Spleen (tissue), 11 donors: ENCODE measurements around the gene SNX13. TPM values are rescaled to one million over a fixed set of nuclear protein-coding genes. Genes with fewer than 3 reads are reported as not detected.

Experiments
- DNase-seq: peaks from one replicate; pipeline ENCODE4 v3.0.0-alpha.2; 2020
- H3K27ac ChIP-seq, 8 donors: fragments of 200-600 bp; sonication (generic) in 7 of 8; 1 replicate in 4 of 8; 2 replicates in 4 of 8; pipeline versions ENCODE4 v1.5.0 to v1.8.0; 2016 to 2021; ENCODE audit warnings: inconsistent platforms in 4 of 8, mild to moderate bottlenecking in 4 of 8, moderate library complexity in 1 of 8
- H3K27me3 ChIP-seq, 7 donors: fragments of 200-600 bp; sonication (generic) in 6 of 7; replicated peaks in 1 of 7; 1 replicate in 4 of 7; 2 replicates in 3 of 7; pipeline versions ENCODE4 v1.5.0 to v1.8.0; 2016 to 2021; ENCODE audit warnings: inconsistent platforms in 3 of 7, mild to moderate bottlenecking in 1 of 7
- H3K36me3 ChIP-seq, 6 donors: fragments of 200-600 bp; sonication (generic) in 5 of 6; 1 replicate in 4 of 6; 2 replicates in 2 of 6; pipeline versions ENCODE4 v1.5.0 to v1.8.0; 2016 to 2021; ENCODE audit warnings: inconsistent platforms in 2 of 6
- H3K4me1 ChIP-seq, 6 donors: fragments of 200-600 bp; sonication (generic) in 5 of 6; 1 replicate in 3 of 6; 2 replicates in 3 of 6; pipeline versions ENCODE4 v1.5.0 to v1.8.0; 2016 to 2021; ENCODE audit warnings: inconsistent platforms in 3 of 6
- H3K4me3 ChIP-seq, 8 donors: fragments of 200-600 bp; sonication (generic) in 7 of 8; 1 replicate in 4 of 8; 2 replicates in 4 of 8; pipeline versions ENCODE4 v1.5.0 to v1.8.0; 2016 to 2021; ENCODE audit warnings: inconsistent platforms in 4 of 8, mild to moderate bottlenecking in 4 of 8, moderate library complexity in 2 of 8
- H3K9me3 ChIP-seq, 8 donors: fragments of 200-600 bp; sonication (generic) in 7 of 8; 1 replicate in 4 of 8; 2 replicates in 4 of 8; pipeline versions ENCODE4 v1.5.0 to v1.8.0; 2016 to 2021; ENCODE audit warnings: inconsistent platforms in 4 of 8
- CTCF ChIP-seq, 11 experiments: fragments of 200-600 bp in 7 of 11; fragments of 450-650 bp in 4 of 11; sonication (generic) in 4 of 11; IDR thresholded peaks in 8 of 11; conservative IDR thresholded peaks in 3 of 11; 1 replicate in 7 of 11; 2 replicates in 4 of 11; pipeline versions ENCODE4 v1.4.0 to v1.8.0; 2016 to 2021; ENCODE audit warnings: antibody characterized with exemption in 11 of 11, inconsistent platforms in 4 of 11, mild to moderate bottlenecking in 1 of 11
- POLR2A ChIP-seq, 3 donors: fragments of 450-650 bp; IDR thresholded peaks; one replicate each; pipeline ENCODE4 v1.5.1; 2017; ENCODE audit warnings: antibody characterized with exemption in 3 of 3, mild to moderate bottlenecking in 1 of 3
- POLR2AphosphoS5 ChIP-seq, 3 donors: sonication (generic); formaldehyde crosslinking; IDR thresholded peaks; one replicate each; pipeline ENCODE4 v1.5.1; 2017; ENCODE audit warnings: antibody characterized with exemption in 3 of 3
- WGBS, 5 donors: extraction: QIAGEN DNeasy Blood & Tissue Kit in 3 of 5; methylation state at CpG; one replicate each; pipeline versions ENCODE4 v1.1.5 to v1.1.7; 2013 to 2018; 5-methylcytosine and 5-hydroxymethylcytosine counted together
- intact Hi-C: fragments of 100-400 bp; cut with DNase I; formaldehyde crosslinking; loops from one replicate; pipeline ENCODE4 v1.15.0; 2023; ENCODE audit warnings: low total_unique reads
- polyA plus RNA-seq, 3 donors: library from polyadenylated mRNA; stranded (reverse); fragments of 200-250 nt; gene quantifications; one replicate each; pipeline ENCODE4 v1.2.1, GENCODE V29; 2013
- total RNA-seq, 7 donors: library from RNA; depleted of rRNA in 3 of 7; stranded (reverse); fragments of >200 nt in 3 of 7; fragmentation: NEBNext Ultra II Directional in 4 of 7; extraction: Animal tissue kit (Norgen Biotek cat#: 25700) in 4 of 7; gene quantifications; one replicate each; pipeline versions ENCODE4 v1.1.0 to v1.2.1, GENCODE V29; 2016 to 2021
- donor health status: healthy with polysubstance abuse.
- donor health status: DM: no; HTN: no; CAD: no; lungs with moderate emphysema.
- donor health status: DM: no; HTN: no; CAD: no.
- donor health status: Bipolar disorder and iron deficiency.
- donor health status: healthy.
- donor health status: DM: no; HTN: no; CAD: no.
- donor health status: DM: yes; HTN: yes; CAD: no.

Gene SNX13
- total and polyA plus RNA-seq, 10 donors = 5.7 to 79.8 (median 55.8) TPM

DNA sequence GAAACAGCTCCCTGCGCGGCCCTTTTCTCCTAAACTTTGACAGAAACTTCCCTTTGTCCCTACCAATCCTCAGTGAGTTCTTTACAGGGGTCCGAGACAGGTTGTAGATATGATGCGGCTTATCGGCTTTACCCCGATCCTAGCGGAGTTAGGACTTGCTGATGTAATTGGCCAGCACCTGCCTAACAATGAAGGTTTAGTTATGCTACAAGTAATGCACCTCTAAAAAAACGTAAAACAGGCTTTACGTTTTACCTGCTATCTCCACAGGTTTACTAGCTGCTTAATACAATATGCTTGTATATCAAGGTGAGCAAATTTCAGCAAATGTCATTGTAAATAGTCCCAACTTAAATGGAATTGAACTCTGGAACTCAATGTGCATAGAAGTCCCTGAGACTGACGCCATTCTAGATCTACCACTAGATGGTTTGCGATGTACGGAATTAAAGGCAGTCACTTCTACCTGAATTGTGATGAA, 697 bp upstream of the SNX13 start:
- 15 to 19% (median 16%) methylated on average over 12 of the region's 12 CpGs for WGBS, 5 donors
- Histone ChIP-seq H3K4me1 (peaks cover 30 to 58% (median 44%) of the 10 kb centered on the region in 6 donors), H3K27me3 (no peaks in the 10 kb centered on the region), H3K9me3 (no peaks in the 10 kb centered on the region), H3K36me3 (no peaks in the 10 kb centered on the region), H3K27ac (peak overlapping the region; percentile 94 to 99 (median 97)), H3K4me3 (peak overlapping the region; percentile 61 to 95 (median 82))
- intact Hi-C loops = no loop called here
- DNase-seq = no peak
- no peak for TF ChIP-seq POLR2A (IDR thresholded peaks at IDR 0.05)
- no peak for TF ChIP-seq POLR2AphosphoS5 (IDR thresholded peaks at IDR 0.05)
- TF ChIP-seq CTCF (IDR thresholded peaks at IDR 0.05 in 8 of 11, conservative IDR thresholded peaks at IDR 0.05 in 3 of 11) = no peak

GRCh38 chr7:17939606-17940301, 540 bp downstream of the SNX13 start:
- DNase-seq = no peak
- 0 to 1% (median 1%) methylated on average over 27 to 29 of the region's 29 CpGs for WGBS, 5 donors
- intact Hi-C loops = no loop called here
- peaks cover 35 to 69% (median 53%) of the 10 kb centered on the region in 6 donors for H3K4me1 ChIP-seq
- H3K27me3 ChIP-seq = no peaks in the 10 kb centered on the region
- H3K27ac ChIP-seq = peak overlapping the region; percentile 94 to 99 (median 97)
- H3K36me3 ChIP-seq = no peaks in the 10 kb centered on the region
- H3K9me3 ChIP-seq = no peaks in the 10 kb centered on the region
- peak overlapping the region; percentile 61 to 95 (median 82) for H3K4me3 ChIP-seq
- TF ChIP-seq CTCF (IDR thresholded peaks at IDR 0.05 in 8 of 11, conservative IDR thresholded peaks at IDR 0.05 in 3 of 11) = no peak
- no peak for TF ChIP-seq POLR2A (IDR thresholded peaks at IDR 0.05)
- TF ChIP-seq POLR2AphosphoS5 (IDR thresholded peaks at IDR 0.05) = no peak

DNA sequence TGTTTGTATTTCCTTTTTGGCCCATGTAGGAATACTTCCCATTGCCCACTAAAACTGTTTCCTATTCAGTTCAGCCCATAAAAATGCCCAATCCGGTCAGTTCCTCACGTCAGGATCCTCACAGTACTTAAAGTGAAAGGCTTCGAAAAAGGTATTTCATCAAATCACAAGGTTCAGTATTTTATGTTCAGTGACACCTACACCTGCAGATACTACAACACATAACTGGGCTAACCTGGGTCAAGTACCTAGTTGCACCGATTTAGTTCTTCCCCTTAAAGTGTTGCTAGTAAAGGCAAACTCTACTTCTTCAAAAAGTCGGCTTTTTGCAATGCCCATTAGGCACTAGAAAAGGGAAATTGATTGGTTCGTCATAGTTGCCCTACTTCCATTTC, 1.1 kb downstream of the SNX13 start:
- peak overlapping the region; percentile 94 to 99 (median 97) for H3K27ac ChIP-seq
- WGBS, 5 donors = 4 to 6% (median 5%) methylated on average over 6 of the region's 6 CpGs
- H3K27me3 ChIP-seq = no peaks in the 10 kb centered on the region
- intact Hi-C loops = no loop called here
- no peaks in the 10 kb centered on the region for H3K9me3 ChIP-seq
- DNase-seq = no peak
- no peak for TF ChIP-seq CTCF (IDR thresholded peaks at IDR 0.05 in 8 of 11, conservative IDR thresholded peaks at IDR 0.05 in 3 of 11)
- no peak for TF ChIP-seq POLR2AphosphoS5 (IDR thresholded peaks at IDR 0.05)
- TF ChIP-seq POLR2A (IDR thresholded peaks at IDR 0.05) = peak in 1 of 3 donors; percentile 3
- no peaks in the 10 kb centered on the region for H3K36me3 ChIP-seq
- H3K4me1 ChIP-seq = peaks cover 40 to 74% (median 59%) of the 10 kb centered on the region in 6 donors
- H3K4me3 ChIP-seq = peak overlapping the region; percentile 61 to 95 (median 82)

DNA sequence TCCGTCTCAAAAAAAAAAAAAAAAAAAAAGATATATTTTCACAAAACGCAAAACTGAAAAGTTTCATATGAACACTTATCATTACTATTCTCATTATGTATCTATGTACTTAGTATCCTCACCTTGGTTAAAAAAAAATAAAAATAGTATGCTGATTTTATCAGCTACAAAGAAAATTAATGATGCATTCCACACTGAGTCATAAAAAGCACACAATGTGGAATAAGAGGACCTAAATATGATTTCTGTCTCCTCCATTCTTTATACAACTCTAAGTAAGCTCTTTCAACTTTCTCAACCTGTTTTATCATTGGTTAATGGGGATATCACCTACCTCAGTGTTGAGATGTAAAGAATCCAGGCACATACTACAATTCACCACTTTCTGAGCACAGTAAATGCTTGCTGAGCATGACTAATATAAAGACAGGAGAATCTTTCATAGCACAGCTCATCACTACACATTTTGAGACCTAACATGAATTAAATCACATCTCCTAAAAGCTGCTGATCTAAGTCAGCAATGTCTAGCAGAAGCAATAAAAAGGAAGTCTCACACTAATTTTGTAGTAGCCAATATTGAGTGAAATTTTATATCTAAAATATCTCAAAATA, 2.7 kb downstream of the SNX13 start:
- Histone ChIP-seq H3K36me3 (no peaks in the 10 kb centered on the region), H3K9me3 (no peaks in the 10 kb centered on the region), H3K4me1 (peaks cover 49 to 90% (median 68%) of the 10 kb centered on the region in 6 donors), H3K4me3 (peak overlapping the region in 1 of 8 donors; percentile 95), H3K27me3 (no peaks in the 10 kb centered on the region), H3K27ac (peak overlapping the region in 2 of 8 donors; percentile 96 to 99)
- TF ChIP-seq POLR2A (IDR thresholded peaks at IDR 0.05) = no peak
- no peak for TF ChIP-seq CTCF (IDR thresholded peaks at IDR 0.05 in 8 of 11, conservative IDR thresholded peaks at IDR 0.05 in 3 of 11)
- no peak for TF ChIP-seq POLR2AphosphoS5 (IDR thresholded peaks at IDR 0.05)
- 81 to 95% (median 84%) methylated on average over 1 to 2 of the region's 2 CpGs for WGBS, 5 donors
- intact Hi-C loops = no loop called here
- no peak for DNase-seq
